H1 (cell line): ENCODE results near the gene ADGRV1. TPM values are rescaled to one million over a fixed set of nuclear protein-coding genes. Genes with fewer than 3 reads are reported as not detected.

ENCODE experiments used
- CTCF ChIA-PET: fragments of 300-600 bp; sonication (Branson Sonifier 250); formaldehyde crosslinking; loops from one replicate; lab custom pipeline; 2021; ENCODE audit not compliant: partially characterized antibody; lab: Charles Lee
- POLR2A ChIA-PET: fragments of 300-600 bp; sonication (Branson Sonifier 250); formaldehyde crosslinking; loops from one replicate; lab custom pipeline; 2021; ENCODE audit warnings: inconsistent platforms; ENCODE audit not compliant: partially characterized antibody; lab: Charles Lee
- DNase-seq, 2 experiments: peaks; one replicate each; pipeline versions ENCODE4 v3.0.0 to v3.0.0-alpha.2; 2010 to 2022; ENCODE audit warnings: low spot score in 2 of 2, low read depth in 1 of 2, mixed read lengths in 1 of 2
- FAIRE-seq: peaks from 2 replicates; lab custom pipeline; 2011; peaks lifted over from hg19 to GRCh38; lab: Jason Lieb, UNC
- H2AFZ ChIP-seq: 2 replicates; pipeline ENCODE4 v1.8.1; 2012; ENCODE audit warnings: low read length, inconsistent platforms
- H2AK5ac ChIP-seq: 2 replicates; pipeline ENCODE4 v1.6.1; 2013; ENCODE audit warnings: low read depth, low read length
- H2BK120ac ChIP-seq: replicated peaks from 2 replicates; pipeline ENCODE3; 2013; ENCODE audit warnings: low read depth, low read length, inconsistent platforms
- H2BK12ac ChIP-seq: 2 replicates; pipeline ENCODE4 v1.6.1; 2013; ENCODE audit warnings: low read depth, low read length
- H2BK15ac ChIP-seq: 2 replicates; pipeline ENCODE4 v1.6.1; 2013; ENCODE audit warnings: low read length
- H2BK20ac ChIP-seq: 2 replicates; pipeline ENCODE4 v1.6.1; 2013; ENCODE audit warnings: low read length
- H2BK5ac ChIP-seq: 2 replicates; pipeline ENCODE4 v1.6.1; 2013; ENCODE audit warnings: low read depth, low read length
- H3K14ac ChIP-seq: 2 replicates; pipeline ENCODE4 v1.6.1; 2013; ENCODE audit warnings: inconsistent platforms; ENCODE audit not compliant: insufficient read length
- H3K18ac ChIP-seq: 2 replicates; pipeline ENCODE4 v1.6.1; 2013; ENCODE audit warnings: low read length; ENCODE audit errors: extremely low read depth
- H3K23ac ChIP-seq: 2 replicates; pipeline ENCODE4 v1.6.1; 2013; ENCODE audit warnings: inconsistent platforms; ENCODE audit not compliant: insufficient read length
- H3K23me2 ChIP-seq: 2 replicates; pipeline ENCODE4 v1.6.1; 2013; ENCODE audit warnings: low read depth, low read length
- H3K27ac ChIP-seq: 2 replicates; pipeline ENCODE4 v1.6.1; 2011; ENCODE audit warnings: low read depth, low read length, inconsistent platforms
- H3K27me3 ChIP-seq, 4 experiments: replicated peaks in 1 of 4; 1 replicate in 1 of 4; 2 replicates in 3 of 4; pipeline versions ENCODE4 v1.6.1 to v1.8.1; 2011 to 2013; ENCODE audit warnings: low read length in 3 of 4, mild to moderate bottlenecking in 3 of 4, inconsistent platforms in 2 of 4, mixed read lengths in 2 of 4, moderate library complexity in 1 of 4; ENCODE audit not compliant: control insufficient read depth in 3 of 4, insufficient read depth in 3 of 4; ENCODE audit errors: extremely low read depth in 1 of 4
- H3K36me3 ChIP-seq, 4 experiments: 2 replicates each; pipeline versions ENCODE4 v1.6.1 to v1.8.1; 2011 to 2013; ENCODE audit warnings: mild to moderate bottlenecking in 4 of 4, low read length in 3 of 4, moderate library complexity in 2 of 4, control low read depth in 1 of 4, inconsistent platforms in 1 of 4; ENCODE audit not compliant: insufficient read depth in 4 of 4, control insufficient read depth in 2 of 4
- H3K4ac ChIP-seq: replicated peaks from 2 replicates; pipeline ENCODE3; 2013; ENCODE audit warnings: low read length, low read depth, mixed read lengths, inconsistent platforms; ENCODE audit not compliant: insufficient read length
- H3K4me1 ChIP-seq, 4 experiments: replicated peaks in 1 of 4; 1 replicate in 1 of 4; 2 replicates in 3 of 4; pipeline versions ENCODE4 v1.6.1 to v1.8.1; 2011 to 2013; ENCODE audit warnings: low read length in 3 of 4, inconsistent platforms in 2 of 4, mixed read lengths in 1 of 4; ENCODE audit not compliant: insufficient read depth in 4 of 4, control insufficient read depth in 3 of 4
- H3K4me2 ChIP-seq, 2 experiments: 2 replicates each; pipeline versions ENCODE4 v1.6.1 to v1.8.1; 2011 to 2013; ENCODE audit warnings: low read depth in 2 of 2, low read length in 2 of 2, control low read depth in 1 of 2, inconsistent platforms in 1 of 2, mild to moderate bottlenecking in 1 of 2; ENCODE audit not compliant: insufficient read depth in 1 of 2
- H3K4me3 ChIP-seq, 4 experiments: fragments of 200-600, 300-600 bp in 1 of 4; sonication (generic), shearing (Covaris generic), sonication (Bioruptor Twin) in 1 of 4; 2 replicates each; pipeline versions ENCODE4 v1.5.1 to v1.8.1; 2011 to 2016; ENCODE audit warnings: low read length in 4 of 4, low read depth in 3 of 4, control low read depth in 2 of 4, inconsistent platforms in 2 of 4, mild to moderate bottlenecking in 2 of 4, mixed read lengths in 1 of 4, moderate library complexity in 1 of 4; ENCODE audit not compliant: insufficient read depth in 2 of 4; ENCODE audit errors: extremely low read depth in 1 of 4
- H3K56ac ChIP-seq: replicated peaks from 2 replicates; pipeline ENCODE3; 2013; ENCODE audit warnings: low read depth, mild to moderate bottlenecking, mixed read lengths, low read length, inconsistent platforms; ENCODE audit not compliant: insufficient read length
- H3K79me1 ChIP-seq: 2 replicates; pipeline ENCODE4 v1.6.1; 2013; ENCODE audit warnings: low read depth, low read length, control low read depth
- H3K79me2 ChIP-seq, 2 experiments: 2 replicates each; pipeline versions ENCODE4 v1.6.1 to v1.8.1; 2012 to 2013; ENCODE audit warnings: low read length in 2 of 2, mild to moderate bottlenecking in 2 of 2, inconsistent platforms in 1 of 2; ENCODE audit not compliant: insufficient read depth in 2 of 2, control insufficient read depth in 1 of 2
- H3K9ac ChIP-seq, 4 experiments: replicated peaks in 1 of 4; 1 replicate in 1 of 4; 2 replicates in 3 of 4; pipeline versions ENCODE4 v1.6.1 to v1.8.1; 2011 to 2013; ENCODE audit warnings: low read depth in 3 of 4, low read length in 3 of 4, control low read depth in 2 of 4, mild to moderate bottlenecking in 2 of 4, moderate library complexity in 2 of 4, inconsistent platforms in 1 of 4; ENCODE audit errors: extremely low read depth in 1 of 4
- H3K9me3 ChIP-seq, 2 experiments: 2 replicates each; pipeline versions ENCODE4 v1.6.1 to v1.8.1; 2012 to 2013; ENCODE audit warnings: mild to moderate bottlenecking in 2 of 2, moderate library complexity in 2 of 2, control low read depth in 1 of 2, inconsistent platforms in 1 of 2, low read depth in 1 of 2, low read length in 1 of 2, mixed read lengths in 1 of 2; ENCODE audit not compliant: insufficient read depth in 2 of 2
- H4K20me1 ChIP-seq, 2 experiments: replicated peaks in 1 of 2; 2 replicates each; pipeline versions ENCODE3 to v1.8.1; 2011 to 2013; ENCODE audit warnings: inconsistent platforms in 2 of 2, low read length in 2 of 2, mild to moderate bottlenecking in 1 of 2; ENCODE audit not compliant: insufficient read depth in 2 of 2, control insufficient read depth in 1 of 2
- H4K5ac ChIP-seq: 2 replicates; pipeline ENCODE4 v1.6.1; 2013; ENCODE audit warnings: low read length, low read depth, mixed read lengths, inconsistent platforms; ENCODE audit not compliant: insufficient read length
- H4K8ac ChIP-seq: 2 replicates; pipeline ENCODE4 v1.8.0; 2013; ENCODE audit warnings: mild to moderate bottlenecking, moderate library complexity, low read length, inconsistent platforms; ENCODE audit not compliant: insufficient read depth; ENCODE audit errors: extremely low read depth
- H4K91ac ChIP-seq: replicated peaks from 2 replicates; pipeline ENCODE3; 2013; ENCODE audit warnings: low read length, mixed read lengths, inconsistent platforms; ENCODE audit not compliant: insufficient read length
- RFX5 ChIP-seq: IDR thresholded peaks from 2 replicates; pipeline ENCODE4 v1.6.1; 2011; ENCODE audit warnings: low read depth, low read length, improper control_type of control experiment, borderline replicate concordance
- SUZ12 ChIP-seq: fragments of 200-600 bp; sonication (generic); IDR thresholded peaks from 2 replicates; pipeline ENCODE4 v1.6.1; 2012; ENCODE audit warnings: mild to moderate bottlenecking, inconsistent platforms, low read length, moderate library complexity, mixed read lengths
- ZNF274 ChIP-seq: IDR thresholded peaks from 2 replicates; pipeline ENCODE4 v1.7.0; 2012; ENCODE audit warnings: low read length, borderline replicate concordance; ENCODE audit errors: extremely low read depth
- WGBS, 2 experiments: shearing (Covaris generic) in 1 of 2; methylation state at CpG; one replicate each; pipeline versions ENCODE4 v1.1.6 to v1.1.7; 2013 to 2015; ENCODE audit warnings: low lambda C conversion rate in 2 of 2, mixed read lengths in 2 of 2, inconsistent platforms in 1 of 2, low coverage in 1 of 2, missing lambda C conversion rate in 1 of 2; ENCODE audit not compliant: insufficient replicate concordance in 2 of 2, insufficient coverage in 1 of 2, insufficient read length in 1 of 2; ENCODE audit errors: extremely low coverage in 1 of 2, missing lambda C conversion rate in 1 of 2; 5-methylcytosine and 5-hydroxymethylcytosine counted together
- polyA plus RNA-seq, 7 experiments: library from polyadenylated mRNA; depleted of rRNA in 3 of 7; stranded (reverse) in 5 of 7; unstranded in 2 of 7; fragments of >200 nt in 5 of 7; fragments of 200-250 nt in 2 of 7; gene quantifications; 1 replicate in 5 of 7; 2 replicates in 1 of 7; 4 replicates in 1 of 7; pipeline versions ENCODE4 v1.2.1 to v1.2.3, GENCODE V29; 2011 to 2013; ENCODE audit warnings: missing spikeins in 2 of 7, mixed read lengths in 2 of 7
- total RNA-seq: library from RNA; stranded (reverse); fragmentation: NEBNext Ultra II Directional; extraction: Animal tissue kit (Norgen Biotek cat#: 25700); gene quantifications from 2 replicates; pipeline ENCODE4 v1.2.1, GENCODE V29; 2021

Gene ADGRV1
- total and polyA plus RNA-seq, 2 of the 8 experiments (the other 6 are each of a cell fraction or from before 2014, with no cell fraction given) = 53.1 to 62.2 TPM

GRCh38 chr5:91091471-91092234 lies 533.1 kb downstream of the ADGRV1 start:
- Histone ChIP-seq H3K36me3 (no peaks in the 10 kb centered on the region), H2AK5ac (no peak overlapping the region), H3K27ac (0 out of 2 replicates have a peak overlapping the region, but pooled peaks have one; percentile 38), H2AFZ (no peak overlapping the region), H3K56ac (no peak overlapping the region), H2BK15ac (no peak overlapping the region), H4K5ac (no peak overlapping the region), H3K9me3 (no peaks in the 10 kb centered on the region), H2BK12ac (no peak overlapping the region), H3K4me3 (no peak overlapping the region), H3K14ac (no peak overlapping the region), H4K8ac (no peak overlapping the region), H3K79me2 (no peaks in the 10 kb centered on the region), H3K23me2 (no peaks in the 10 kb centered on the region), H3K18ac (no peak overlapping the region), H3K27me3 (no peaks in the 10 kb centered on the region), H2BK5ac (no peak overlapping the region), H3K23ac (no peak overlapping the region), H2BK20ac (no peak overlapping the region), H2BK120ac (peak overlapping the region; percentile 27), H3K4me2 (no peak overlapping the region), H3K79me1 (no peaks in the 10 kb centered on the region), H4K91ac (no peak overlapping the region), H3K4me1 (peaks cover 3 to 10% (median 4%) of the 10 kb centered on the region in 4 experiments; a peak in 6 of 7 replicates), H3K4ac (no peak overlapping the region), H4K20me1 (no peaks in the 10 kb centered on the region), H3K9ac (no peak overlapping the region)
- WGBS, 2 experiments = 86% methylated on average over 4 of the region's 4 CpGs; no CpG with 5 or more reads in 1 of the 2 experiments
- ChIA-PET CTCF (interaction anchor here (0.6 to 1.1 kb wide), 2 partner anchors 56 to 82 kb away, joined by 3 read pairs; no protein-coding TSS in a partner anchor), POLR2A (no interaction called here)
- TF ChIP-seq ZNF274 = no peak
- TF ChIP-seq RFX5 = no peak
- no peak for TF ChIP-seq SUZ12
- DNase-seq = no peak
- no peak for FAIRE-seq
